ENCODE data around the gene CLCA2. TPM values are rescaled to one million over a fixed set of nuclear protein-coding genes. Genes with fewer than 3 reads are reported as not detected.

The CLCA2 gene
- total RNA-seq, 1 donor from 2014 or later = not detected

DNA sequence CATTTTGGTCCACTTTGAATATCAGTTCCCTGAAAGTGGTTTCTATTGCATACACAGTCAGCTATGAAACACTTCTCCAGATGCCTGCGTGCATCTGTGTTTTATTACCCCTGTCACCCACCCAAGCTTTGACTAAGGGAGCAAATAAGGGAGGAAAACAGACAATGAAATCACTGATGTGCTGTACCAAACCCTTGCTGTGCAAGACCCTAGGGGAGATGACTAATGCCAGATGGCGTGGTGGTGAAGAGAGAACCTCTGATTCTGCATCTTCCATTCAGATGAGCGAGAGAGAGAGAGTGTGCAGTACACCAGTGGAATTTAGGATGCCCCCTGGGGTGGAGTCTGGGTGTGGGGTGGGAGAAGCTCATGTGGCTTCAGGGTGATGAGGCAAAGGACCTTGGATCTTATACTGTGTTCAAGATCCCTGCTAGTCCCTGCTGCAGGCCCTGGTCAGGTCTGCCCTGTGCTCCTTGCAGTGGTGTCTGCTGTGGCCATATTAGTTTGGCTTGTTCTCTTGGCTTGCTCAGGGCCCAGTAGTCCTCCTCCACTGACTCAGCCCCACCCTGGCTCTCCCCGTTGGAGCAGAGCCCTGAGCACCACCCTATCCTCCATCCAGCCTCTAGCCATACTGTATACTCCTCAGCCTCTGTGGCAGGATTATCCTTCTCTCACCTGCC, 63.3 kb downstream of the CLCA2 start:
- ATAC-seq (ENCODE audit: low read depth) = no peak
- POLR2A ChIA-PET = no interaction called here

DNA sequence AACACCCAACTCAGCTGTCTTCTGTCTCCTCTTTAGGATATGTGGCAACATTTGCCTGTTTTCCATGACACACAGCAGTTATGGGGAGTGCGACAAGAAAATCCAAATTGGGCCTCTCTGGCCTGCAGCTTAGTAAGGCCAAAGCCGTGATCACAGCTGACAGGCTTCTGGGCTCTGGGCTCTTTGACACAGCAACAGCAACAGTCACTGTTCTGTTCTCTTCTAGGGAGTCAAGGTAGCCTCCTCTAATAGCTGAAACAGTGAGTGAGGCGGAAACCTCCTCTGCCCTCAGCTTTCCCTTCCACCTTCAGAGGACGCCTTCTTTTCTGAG, 63.8 kb downstream of the CLCA2 start:
- Mint-ChIP-seq H3K4me1 (no peaks in the 10 kb centered on the region), H3K27ac (no peak overlapping the region), H3K9me3 (no peaks in the 10 kb centered on the region), H3K4me3 (no peak overlapping the region), H3K36me3 (ENCODE audit: low read depth) (no peaks in the 10 kb centered on the region), H3K27me3 (peaks cover 5% of the 10 kb centered on the region)
- POLR2A ChIA-PET = no interaction called here
- CTCF ChIA-PET = interaction anchor here (0.6 to 2.9 kb wide), 2 partner anchors 12 to 108 kb away, joined by 4 to 9 read pairs; no protein-coding TSS in a partner anchor
- ATAC-seq (ENCODE audit: low read depth) (no peak), DNase-seq (no peak)
- intact Hi-C loops (cut with micrococcal nuclease) = no loop called here
- TF ChIP-seq, protein P1, sequence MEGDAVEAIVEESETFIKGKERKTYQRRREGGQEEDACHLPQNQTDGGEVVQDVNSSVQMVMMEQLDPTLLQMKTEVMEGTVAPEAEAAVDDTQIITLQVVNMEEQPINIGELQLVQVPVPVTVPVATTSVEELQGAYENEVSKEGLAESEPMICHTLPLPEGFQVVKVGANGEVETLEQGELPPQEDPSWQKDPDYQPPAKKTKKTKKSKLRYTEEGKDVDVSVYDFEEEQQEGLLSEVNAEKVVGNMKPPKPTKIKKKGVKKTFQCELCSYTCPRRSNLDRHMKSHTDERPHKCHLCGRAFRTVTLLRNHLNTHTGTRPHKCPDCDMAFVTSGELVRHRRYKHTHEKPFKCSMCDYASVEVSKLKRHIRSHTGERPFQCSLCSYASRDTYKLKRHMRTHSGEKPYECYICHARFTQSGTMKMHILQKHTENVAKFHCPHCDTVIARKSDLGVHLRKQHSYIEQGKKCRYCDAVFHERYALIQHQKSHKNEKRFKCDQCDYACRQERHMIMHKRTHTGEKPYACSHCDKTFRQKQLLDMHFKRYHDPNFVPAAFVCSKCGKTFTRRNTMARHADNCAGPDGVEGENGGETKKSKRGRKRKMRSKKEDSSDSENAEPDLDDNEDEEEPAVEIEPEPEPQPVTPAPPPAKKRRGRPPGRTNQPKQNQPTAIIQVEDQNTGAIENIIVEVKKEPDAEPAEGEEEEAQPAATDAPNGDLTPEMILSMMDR (IDR thresholded peaks at IDR 0.05) = no peak

More for the DNA sequence above, 63.3 kb downstream of the CLCA2 start:
- H3K9me3 Mint-ChIP-seq = no peaks in the 10 kb centered on the region
- TF ChIP-seq, protein P1 (IDR thresholded peaks at IDR 0.05) = no peak
- H3K36me3 Mint-ChIP-seq (ENCODE audit: low read depth) = no peaks in the 10 kb centered on the region
- intact Hi-C loops (cut with micrococcal nuclease) = no loop called here
- H3K27ac Mint-ChIP-seq = no peak overlapping the region
- DNase-seq = no peak
- no peaks in the 10 kb centered on the region for H3K4me1 Mint-ChIP-seq
- CTCF ChIA-PET = interaction anchor here (2.9 kb wide), 1 partner anchor 13 kb away, joined by 9 read pairs; no protein-coding TSS in a partner anchor
- H3K4me3 Mint-ChIP-seq = no peak overlapping the region
- peaks cover 5% of the 10 kb centered on the region for H3K27me3 Mint-ChIP-seq

DNA sequence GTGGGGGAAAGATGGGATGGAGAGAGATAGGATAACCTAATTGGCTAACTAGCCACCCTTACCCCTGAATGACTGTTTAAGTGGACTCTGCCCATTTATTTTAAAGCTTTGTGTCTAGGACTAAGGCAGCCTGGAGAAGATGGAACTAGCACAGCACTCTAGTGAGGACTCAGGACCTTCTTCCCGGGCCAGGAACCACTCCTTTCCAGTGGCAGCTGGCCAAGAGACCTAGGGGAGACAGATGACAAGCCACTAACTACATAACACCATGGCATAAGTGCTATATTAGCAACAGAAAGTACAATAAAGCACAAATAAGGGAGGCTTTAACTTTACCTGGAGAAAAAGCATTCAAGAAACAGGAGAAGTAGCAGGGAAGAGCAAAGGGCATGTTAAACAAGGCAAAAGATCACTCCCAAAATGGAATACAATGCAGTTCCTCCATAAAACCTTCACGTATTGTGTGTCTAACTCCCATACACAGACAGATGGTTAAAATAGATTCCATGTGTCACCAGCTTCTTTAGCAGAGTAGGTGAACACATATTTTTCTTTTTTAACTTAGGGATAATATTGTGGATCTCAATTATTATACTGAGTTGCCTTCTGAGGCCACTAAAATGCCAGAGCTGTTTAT, 65.4 kb downstream of the CLCA2 start:
- DNase-seq = no peak
- Mint-ChIP-seq H3K27me3 (peaks cover 5% of the 10 kb centered on the region), H3K4me3 (no peak overlapping the region), H3K36me3 (ENCODE audit: low read depth) (no peaks in the 10 kb centered on the region), H3K4me1 (no peaks in the 10 kb centered on the region), H3K9me3 (no peaks in the 10 kb centered on the region), H3K27ac (no peak overlapping the region)
- TF ChIP-seq, protein P1 (IDR thresholded peaks at IDR 0.05) = no peak
- intact Hi-C loops (cut with micrococcal nuclease) = no loop called here
- ChIA-PET CTCF (interaction anchor here (1.3 to 2.9 kb wide), 2 partner anchors 11 to 12 kb away, joined by 3 to 9 read pairs; no protein-coding TSS in a partner anchor), POLR2A (no interaction called here)
- ATAC-seq (ENCODE audit: low read depth) = no peak

DNA sequence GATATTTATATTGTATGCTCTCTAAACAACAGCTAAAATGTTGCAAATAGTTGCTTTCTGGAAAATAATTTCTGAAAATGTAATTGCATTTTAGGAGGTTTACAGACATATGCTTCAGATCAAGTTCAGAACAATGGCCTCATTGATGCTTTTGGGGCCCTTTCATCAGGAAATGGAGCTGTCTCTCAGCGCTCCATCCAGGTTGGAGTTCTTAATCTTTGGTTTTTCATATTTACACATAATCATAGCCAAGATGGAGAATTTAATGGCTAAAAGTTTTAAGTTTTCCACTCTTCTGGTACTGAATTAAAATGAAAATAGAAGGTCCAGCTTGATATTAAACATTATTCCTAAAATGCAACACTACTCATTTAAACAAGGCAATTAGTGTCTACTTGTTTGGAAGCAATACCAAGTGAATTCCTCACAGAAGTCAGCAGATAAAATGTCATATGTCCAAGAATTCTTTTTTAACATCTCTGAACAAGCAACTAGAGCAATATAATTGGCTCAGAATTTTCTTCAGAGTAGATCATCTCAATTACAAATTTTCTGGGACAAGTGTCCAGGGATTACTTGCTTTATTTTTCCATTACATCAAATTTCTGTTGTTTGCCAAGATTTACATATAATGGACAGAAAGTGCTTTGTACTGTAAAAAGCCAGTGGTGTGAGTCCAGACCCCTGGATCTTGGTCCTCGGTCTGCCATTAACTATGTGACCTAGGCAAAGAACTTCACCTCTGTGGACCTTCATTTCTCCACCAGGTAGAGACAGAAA, 67.4 kb downstream of the CLCA2 start:
- Mint-ChIP-seq H3K27me3 (peaks cover 9% of the 10 kb centered on the region), H3K4me1 (no peaks in the 10 kb centered on the region), H3K36me3 (ENCODE audit: low read depth) (no peaks in the 10 kb centered on the region), H3K9me3 (no peaks in the 10 kb centered on the region), H3K27ac (no peak overlapping the region), H3K4me3 (no peak overlapping the region)
- ChIA-PET CTCF (no interaction called here), POLR2A (no interaction called here)
- TF ChIP-seq, protein P1 (IDR thresholded peaks at IDR 0.05) = no peak
- ATAC-seq (ENCODE audit: low read depth) = no peak
- no peak for DNase-seq
- intact Hi-C loops (cut with micrococcal nuclease) = no loop called here

DNA sequence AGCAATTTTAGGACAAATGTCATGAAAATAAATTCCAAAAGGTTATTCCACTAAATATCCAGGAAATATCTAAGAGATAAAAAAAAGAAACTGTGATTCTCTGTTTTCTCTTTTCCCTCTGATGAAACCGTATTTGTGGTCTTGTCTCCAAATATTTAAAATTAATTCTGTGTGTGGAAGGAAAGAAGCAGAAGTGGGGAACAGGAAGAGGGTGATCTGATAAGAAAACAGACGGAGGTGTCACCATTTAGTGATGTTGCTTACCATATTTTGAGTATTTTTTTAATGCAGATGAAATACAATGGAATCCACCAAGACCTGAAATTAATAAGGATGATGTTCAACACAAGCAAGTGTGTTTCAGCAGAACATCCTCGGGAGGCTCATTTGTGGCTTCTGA, 74.3 kb downstream of the CLCA2 start:
- Mint-ChIP-seq H3K9me3 (no peaks in the 10 kb centered on the region), H3K36me3 (ENCODE audit: low read depth) (no peaks in the 10 kb centered on the region)

More for the DNA sequence above, 74.3 kb downstream of the CLCA2 start:
- H3K4me3 Mint-ChIP-seq = no peak overlapping the region
- POLR2A ChIA-PET = no interaction called here
- CTCF ChIA-PET = interaction anchor here (1.4 to 4.8 kb wide), 2 partner anchors 10 to 119 kb away, joined by 5 to 40 read pairs; no protein-coding TSS in a partner anchor
- ATAC-seq (ENCODE audit: low read depth) = no peak
- H3K27me3 Mint-ChIP-seq = peaks cover 10% of the 10 kb centered on the region
- peaks cover 2% of the 10 kb centered on the region for H3K4me1 Mint-ChIP-seq
- TF ChIP-seq, protein P1 (IDR thresholded peaks at IDR 0.05) = no peak
- DNase-seq = no peak
- intact Hi-C loops (cut with micrococcal nuclease) = no loop called here
- H3K27ac Mint-ChIP-seq = no peak overlapping the region
